NCI-H1105 (cell line): ENCODE results near the gene TAF1A.

Source experiments
- DNase-seq: peaks from one replicate; lab custom pipeline; 2025; lab: John Stamatoyannopoulos, UW

TAF1A gene

GRCh38 chr1:222596696-222597095 is 7.0 kb upstream of the TAF1A start:
- DNase-seq: no peak

DNA sequence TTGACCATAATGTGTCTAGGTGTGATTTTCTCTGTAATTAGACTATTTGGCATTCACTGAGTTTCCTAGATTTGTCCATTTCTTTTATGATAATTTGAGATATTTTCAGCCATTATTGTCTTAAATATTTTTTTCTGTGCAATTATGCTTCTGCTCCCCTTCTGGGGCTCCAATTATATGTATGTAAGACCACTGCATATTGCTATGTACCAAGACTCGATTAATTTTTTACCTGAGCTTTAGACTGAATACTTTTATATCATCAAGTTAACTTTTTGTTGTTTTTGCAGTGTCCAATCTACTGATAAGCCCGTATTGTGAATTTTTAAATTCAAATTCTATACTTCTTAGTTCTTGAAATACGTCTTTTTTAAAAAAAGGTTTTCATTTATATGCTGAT is 5.1 kb upstream of the TAF1A start:
- DNase-seq: no peak

DNA sequence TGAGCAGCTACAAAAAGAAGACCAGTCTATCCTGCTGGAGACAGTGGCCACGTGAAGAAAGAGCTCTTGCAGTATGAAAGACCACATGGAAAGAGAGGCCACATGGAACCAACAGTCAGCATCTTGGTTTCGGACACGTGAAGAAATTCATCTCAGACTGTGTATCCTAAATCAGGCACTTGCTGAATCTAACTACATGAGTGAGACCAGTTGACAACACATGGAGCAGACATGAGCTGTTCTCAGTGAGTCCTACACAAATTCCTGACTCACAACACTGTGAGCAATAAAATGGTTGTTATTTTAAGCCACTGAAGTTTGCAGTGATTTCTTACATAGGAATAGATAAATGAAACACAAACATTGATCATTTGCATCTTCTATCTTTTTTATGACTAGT is 2.4 kb upstream of the TAF1A start:
- DNase-seq: no peak

GRCh38 chr1:222588135-222588534 is 1.6 kb downstream of the TAF1A start:
- DNase-seq: no peak

DNA sequence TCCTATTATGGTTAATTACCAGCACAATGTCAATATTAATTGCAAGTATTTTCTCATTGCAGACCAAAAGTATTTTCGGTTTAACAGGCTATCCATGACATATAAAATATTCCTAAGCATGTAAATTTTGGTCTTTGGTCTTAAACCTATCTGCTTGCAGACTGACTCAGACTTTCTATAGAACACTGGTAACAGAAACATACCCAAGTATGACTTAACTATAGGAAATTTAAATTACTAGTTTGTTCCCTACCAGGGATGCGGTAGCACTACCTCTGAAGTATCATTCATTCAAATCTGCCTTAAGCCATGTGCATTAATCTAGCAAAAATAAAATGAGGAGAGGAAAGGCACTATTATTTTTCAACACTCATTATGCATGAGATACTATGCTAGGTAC is 2.9 kb downstream of the TAF1A start:
- no peak for DNase-seq

DNA sequence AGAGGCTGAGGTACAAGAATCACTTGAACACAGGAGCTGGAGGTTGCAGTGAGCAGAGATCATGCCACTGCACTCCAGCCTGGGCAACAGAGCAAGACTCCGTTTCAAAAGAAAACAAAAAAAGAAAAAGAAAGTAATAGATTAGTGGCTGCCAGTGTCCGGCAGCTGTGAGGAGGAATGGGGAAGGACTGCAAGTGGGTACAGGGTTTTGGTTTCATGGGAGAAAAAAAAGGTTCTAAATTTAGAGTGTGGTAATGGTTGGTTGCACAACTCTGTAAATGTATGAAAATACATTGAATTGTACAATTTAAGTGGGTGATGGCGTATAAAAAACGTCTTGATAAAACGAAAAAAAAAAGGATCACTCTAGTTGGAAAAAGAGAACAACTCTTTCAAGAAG is 6.7 kb downstream of the TAF1A start:
- DNase-seq: no peak

DNA sequence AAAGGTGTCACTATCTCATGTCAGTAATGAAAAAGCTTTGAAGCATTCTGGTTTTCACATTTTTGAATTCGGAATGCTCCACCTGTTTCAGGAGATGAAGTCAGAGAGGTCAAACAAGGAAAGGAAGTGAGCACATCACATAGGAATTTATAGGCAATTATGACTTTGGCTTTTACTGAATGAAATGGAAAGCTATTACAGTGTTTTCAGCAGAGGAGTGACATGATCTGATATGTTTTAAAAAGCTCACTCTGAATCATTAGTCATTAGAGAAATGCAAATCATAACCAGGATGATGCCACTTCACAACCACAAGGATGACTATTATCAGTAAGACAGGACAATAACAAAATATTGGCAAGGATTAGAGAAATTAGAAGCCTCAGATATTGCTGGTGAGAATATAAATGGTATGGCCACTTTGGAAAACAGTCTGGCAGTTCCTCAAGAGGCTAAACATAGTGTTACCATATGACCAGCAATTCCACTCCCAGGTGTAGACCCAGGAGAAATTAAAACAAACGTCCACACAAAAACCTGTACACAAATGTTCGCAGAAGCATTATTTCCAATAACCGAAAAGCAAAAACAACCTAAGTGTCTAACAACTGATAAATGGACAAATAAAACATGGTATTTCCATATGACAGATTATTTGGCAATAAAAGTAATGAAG is 7.5 kb downstream of the TAF1A start:
- DNase-seq: no peak

DNA sequence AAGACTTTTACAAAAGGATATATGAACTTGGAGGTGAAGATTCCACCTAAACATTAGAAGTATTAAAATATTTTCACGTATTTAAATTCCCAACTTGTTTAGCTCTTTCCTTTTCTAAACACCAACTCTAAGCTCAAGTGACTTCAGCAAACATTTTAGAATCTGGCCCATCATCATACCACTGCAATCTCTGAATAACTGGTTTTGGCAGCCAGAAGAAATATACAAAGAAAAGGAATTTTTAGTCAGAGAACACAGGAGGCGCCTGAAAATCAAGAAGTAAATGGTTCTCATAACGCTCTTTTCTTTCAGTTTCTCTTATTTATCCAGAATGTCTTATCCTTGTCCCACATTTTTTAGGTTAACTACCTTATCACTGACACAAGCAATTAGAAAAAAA is 10.4 kb downstream of the TAF1A start:
- no peak for DNase-seq

DNA sequence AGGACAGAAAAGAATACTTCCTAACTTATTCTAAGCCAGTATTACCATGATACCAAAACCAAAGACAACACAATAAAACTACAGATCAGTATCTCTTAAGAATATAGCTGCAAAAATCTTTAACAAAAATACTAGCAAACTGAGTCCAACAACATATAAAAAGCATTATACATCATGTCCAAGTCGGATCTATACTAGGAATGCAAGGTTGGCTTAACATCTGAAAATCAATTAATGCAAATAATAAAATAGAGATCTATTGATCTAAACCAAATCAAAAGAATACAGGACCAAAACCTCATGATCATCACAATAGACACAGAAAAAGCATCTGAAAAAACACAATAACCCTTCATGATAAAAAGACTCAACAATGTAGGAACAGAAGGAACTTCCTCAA is 18.9 kb downstream of the TAF1A start:
- DNase-seq: no peak

- DNase-seq: no peak
Observed at GRCh38 chr1:222561656-222562055, 28.1 kb downstream of the TAF1A start.

- no peak for DNase-seq
Observed at GRCh38 chr1:222557574-222557973, 32.2 kb downstream of the TAF1A start.

DNA sequence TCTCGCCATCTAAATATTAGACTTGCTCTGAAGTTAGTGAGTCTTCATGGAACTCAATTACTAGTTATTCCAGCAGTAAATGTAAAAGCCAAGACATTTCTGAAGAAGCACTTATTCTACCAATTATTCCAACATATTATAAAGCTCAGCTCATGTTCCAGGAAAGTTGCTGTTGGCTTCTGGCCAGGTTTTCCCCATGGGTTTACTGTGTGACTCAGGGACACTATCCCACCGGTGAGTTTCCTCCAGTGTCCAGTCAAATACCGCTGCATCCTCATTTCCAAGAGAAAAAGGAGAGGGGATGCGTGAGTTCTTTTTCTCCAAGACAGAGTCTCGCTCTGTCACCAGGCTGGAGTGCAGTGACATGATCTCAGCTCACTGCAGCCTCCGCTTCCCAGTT is 32.6 kb downstream of the TAF1A start:
- no peak for DNase-seq

DNA sequence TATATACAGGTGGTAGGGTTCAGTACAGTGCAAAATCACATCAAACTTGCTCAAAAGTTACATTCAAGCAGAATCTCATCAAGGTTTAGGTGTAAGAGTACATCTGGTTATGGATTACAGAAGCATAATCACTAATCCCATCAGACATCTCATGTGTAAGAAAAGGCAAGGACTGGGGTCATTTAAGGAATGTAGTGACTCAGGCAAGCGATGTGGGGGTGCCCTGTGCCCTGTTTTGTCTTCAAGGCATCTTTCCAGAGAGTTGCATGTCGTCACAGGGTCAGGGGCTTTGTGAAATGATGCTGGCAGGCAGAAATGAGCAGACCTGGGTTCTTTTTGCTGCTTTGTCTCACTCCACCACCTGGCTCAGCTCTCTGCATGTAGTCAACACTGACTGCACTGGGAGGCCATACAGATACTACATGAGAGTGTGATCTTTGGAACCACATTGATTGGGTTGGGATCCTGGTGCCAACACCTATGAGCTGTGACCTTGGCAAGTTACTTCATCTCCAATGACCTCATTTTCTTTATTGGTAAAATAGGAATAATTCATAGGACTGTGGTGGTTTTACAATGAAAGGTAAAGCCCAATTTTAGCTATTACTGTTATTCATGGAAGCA is 33.6 kb downstream of the TAF1A start:
- DNase-seq: no peak

DNA sequence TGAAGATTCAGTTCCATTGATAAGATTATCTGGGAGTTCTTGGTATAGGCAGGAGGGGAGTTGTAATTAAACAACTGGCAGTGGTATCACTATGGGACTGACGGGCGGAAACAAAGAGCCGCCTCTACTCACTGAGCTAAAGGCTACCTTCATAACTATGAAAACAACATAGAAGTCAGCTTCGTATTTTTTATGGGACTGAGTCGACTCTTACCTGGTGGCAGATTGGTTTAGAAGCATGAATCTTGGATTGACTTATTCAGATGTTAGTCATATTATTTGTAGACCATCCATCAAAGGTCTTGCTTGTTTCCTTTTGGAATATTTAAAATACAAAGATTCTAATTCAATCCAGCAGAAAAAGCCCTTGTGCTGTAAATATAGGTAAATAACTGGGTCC is 35.6 kb downstream of the TAF1A start:
- DNase-seq: no peak

- no peak for DNase-seq
Observed at GRCh38 chr1:222552882-222553281, 36.9 kb downstream of the TAF1A start.

GRCh38 chr1:222547944-222548671 is 41.6 kb downstream of the TAF1A start, which contains the start of gene HHIPL2:
TSS of gene HHIPL2 (minus strand) at chr1:222548104. CDS start at chr1:222548044, 60 bp downstream.
- no peak for DNase-seq

GRCh38 chr1:222547260-222547614 is 42.5 kb downstream of the TAF1A start:
- no peak for DNase-seq

DNA sequence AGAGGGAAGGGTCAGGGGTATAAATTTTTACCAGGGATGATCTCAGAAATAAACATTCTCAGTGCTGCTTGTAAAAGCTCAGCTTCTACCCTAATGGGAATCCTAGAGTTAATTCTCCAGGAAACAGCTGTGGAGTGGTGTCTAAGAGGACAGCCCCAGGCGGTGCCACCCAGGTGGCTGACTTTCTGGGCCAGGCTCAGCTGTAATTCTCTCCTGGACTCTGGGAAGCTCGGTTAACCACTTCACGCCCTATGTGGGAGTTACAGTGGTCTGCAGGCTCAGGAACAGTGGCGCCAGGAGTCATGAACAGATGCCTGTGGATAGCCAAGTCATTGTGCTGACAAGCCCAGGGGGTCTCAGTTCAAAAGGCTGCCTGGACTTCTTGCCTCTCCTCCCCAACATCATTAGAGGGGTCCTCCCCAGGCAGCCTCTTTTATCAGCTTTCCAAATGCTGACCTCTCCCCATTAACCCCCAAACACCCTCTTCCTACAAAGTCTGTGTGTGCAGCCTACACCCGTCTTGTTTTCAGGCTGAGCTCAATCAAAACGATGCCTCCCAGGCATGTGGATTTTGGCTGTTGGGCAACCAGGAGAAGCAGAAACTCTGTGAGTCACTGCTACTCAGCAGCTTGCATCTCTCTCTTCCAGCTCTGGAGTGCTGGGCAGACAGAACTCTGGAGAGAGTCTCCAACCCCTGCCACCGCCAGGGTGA is 43.0 kb downstream of the TAF1A start:
- no peak for DNase-seq

- DNase-seq: no peak
Observed at GRCh38 chr1:222546091-222546490, 43.6 kb downstream of the TAF1A start.

DNA sequence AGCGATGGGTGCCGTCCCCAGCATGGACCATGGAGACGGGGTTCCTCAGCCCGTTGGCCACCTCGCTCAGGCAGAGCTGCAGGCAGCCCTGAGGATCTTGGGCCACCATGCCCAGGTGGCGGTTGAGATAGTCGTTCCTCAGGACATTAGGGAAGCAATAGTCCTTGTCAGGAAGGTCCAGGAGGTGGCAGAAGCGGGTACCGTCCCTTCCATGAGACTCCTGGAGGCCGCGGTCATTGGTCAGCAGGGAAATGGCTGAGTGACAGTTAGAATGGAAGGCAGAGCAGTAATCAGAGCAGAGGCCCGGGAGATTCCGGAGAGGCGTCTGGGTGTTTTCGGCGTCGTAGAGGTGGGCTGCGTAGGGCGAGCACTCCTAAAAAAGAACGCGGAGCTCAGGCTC is 45.9 kb downstream of the TAF1A start:
- DNase-seq: no peak

GRCh38 chr1:222540598-222540995 is 49.1 kb downstream of the TAF1A start:
- no peak for DNase-seq

- DNase-seq: no peak
Observed at GRCh38 chr1:222539951-222540597, 49.7 kb downstream of the TAF1A start.
